Measurements from ENCODE around the gene CNTN4.
"Not testable (repeated sequence)": the region's sequence is repeated elsewhere in the genome, so short reads cannot be mapped to it uniquely, and the experiment has no call there.

Gene CNTN4

DNA sequence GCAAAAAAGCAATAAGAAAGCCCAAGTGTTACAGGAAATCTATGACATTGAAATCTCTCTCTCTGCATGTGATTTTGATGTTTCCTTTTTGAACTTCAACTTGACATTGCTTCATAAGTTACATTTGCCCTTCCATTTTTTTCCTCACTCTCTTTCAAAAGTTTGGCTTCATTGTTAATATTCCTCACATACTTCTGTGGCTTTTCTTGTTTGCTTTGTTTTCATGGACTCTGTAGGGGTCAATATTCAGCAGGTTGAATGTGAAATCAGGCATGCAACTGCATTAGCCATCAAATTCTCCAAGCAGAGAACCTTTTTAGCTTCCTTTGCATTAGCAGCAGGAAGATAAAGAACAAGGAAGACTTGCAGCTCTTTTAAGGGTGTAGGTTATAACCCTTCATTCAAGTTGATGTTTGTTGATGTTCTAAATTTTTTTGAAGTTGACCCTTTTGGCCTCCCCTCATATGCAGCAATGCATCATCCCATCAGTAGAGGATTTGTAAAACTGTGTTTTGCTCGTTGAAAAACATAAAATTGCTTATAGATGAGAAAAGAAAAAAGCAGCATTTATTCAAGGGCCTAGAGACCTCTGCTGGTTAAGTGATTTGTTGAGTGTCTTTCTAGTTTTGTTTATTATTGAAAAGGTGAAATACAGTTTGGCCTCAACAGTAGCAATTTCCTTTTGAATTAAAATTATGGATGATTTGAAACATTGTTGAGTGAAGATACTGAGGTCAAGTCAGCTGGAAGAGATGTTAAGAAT is 800.1 kb downstream of the CNTN4 start:
- no peak for DNase-seq (ENCODE audit: low read depth in 2 of 2)
- TF ChIP-seq, protein P1, sequence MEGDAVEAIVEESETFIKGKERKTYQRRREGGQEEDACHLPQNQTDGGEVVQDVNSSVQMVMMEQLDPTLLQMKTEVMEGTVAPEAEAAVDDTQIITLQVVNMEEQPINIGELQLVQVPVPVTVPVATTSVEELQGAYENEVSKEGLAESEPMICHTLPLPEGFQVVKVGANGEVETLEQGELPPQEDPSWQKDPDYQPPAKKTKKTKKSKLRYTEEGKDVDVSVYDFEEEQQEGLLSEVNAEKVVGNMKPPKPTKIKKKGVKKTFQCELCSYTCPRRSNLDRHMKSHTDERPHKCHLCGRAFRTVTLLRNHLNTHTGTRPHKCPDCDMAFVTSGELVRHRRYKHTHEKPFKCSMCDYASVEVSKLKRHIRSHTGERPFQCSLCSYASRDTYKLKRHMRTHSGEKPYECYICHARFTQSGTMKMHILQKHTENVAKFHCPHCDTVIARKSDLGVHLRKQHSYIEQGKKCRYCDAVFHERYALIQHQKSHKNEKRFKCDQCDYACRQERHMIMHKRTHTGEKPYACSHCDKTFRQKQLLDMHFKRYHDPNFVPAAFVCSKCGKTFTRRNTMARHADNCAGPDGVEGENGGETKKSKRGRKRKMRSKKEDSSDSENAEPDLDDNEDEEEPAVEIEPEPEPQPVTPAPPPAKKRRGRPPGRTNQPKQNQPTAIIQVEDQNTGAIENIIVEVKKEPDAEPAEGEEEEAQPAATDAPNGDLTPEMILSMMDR (IDR thresholded peaks at IDR 0.05; ENCODE audit: low read depth, low read length): no peak
- no peak overlapping the region for H3K4me3 ChIP-seq (replicated peaks in 1 of 2; ENCODE audit: low read depth in 2 of 2, low read length in 2 of 2)

DNA sequence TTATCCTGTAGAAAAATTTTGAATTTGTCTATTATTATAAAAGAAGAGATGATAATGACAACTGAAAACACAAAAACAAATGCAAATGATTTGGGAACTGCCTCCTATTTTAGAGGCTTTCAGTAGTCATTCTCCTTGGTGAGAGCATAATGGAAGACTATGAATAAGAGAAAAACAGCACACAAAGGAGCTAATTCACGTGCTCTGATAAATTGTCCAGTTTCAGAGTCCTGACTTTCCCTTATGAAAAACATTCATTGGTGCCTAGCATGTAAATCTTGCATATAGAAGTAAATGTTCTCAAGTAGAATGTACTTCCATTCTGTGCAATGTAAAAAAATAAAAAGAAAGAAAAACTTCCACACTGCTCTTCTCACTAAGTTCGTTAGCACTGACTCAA is 805.4 kb downstream of the CNTN4 start:
- DNase-seq (ENCODE audit: low read depth in 2 of 2): no peak
- TF ChIP-seq, protein P1 (IDR thresholded peaks at IDR 0.05; ENCODE audit: low read depth, low read length): no peak
- no peak overlapping the region for H3K4me3 ChIP-seq (replicated peaks in 1 of 2; ENCODE audit: low read depth in 2 of 2, low read length in 2 of 2)

DNA sequence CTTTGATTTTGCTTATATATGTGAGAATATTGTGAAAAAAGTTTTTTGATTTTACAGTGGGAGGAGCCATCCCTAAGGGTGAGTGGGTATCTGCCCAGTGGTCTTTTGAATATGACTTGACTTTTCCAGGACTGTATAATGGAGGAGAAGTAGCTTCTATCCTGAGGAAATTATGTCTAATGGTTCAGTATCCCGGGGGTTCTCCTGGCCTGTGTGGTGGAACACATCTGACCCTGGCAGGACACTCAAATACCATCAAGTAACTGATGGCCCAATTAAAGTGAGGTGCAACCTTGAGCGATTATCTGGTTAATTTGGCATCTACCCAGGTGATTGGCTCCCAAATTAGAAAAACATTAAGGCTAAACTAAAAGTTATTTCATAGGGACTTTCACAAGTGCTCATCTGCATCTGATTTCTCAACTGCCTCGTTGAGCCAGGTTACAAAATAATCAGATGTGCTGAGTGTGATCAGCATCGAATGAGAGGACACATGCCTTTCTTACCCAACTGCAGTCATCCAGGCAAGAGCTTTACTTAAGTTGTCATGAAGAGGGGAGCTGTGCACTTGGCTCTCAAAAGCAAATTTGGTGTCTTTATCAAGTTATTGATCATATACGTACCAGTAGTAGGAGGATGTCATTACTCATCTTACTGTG is 810.2 kb downstream of the CNTN4 start:
- TF ChIP-seq, protein P1 (IDR thresholded peaks at IDR 0.05; ENCODE audit: low read depth, low read length): no peak
- no peak for DNase-seq (ENCODE audit: low read depth in 2 of 2)
- H3K4me3 ChIP-seq (replicated peaks in 1 of 2; ENCODE audit: low read depth in 2 of 2, low read length in 2 of 2): no peak overlapping the region

DNA sequence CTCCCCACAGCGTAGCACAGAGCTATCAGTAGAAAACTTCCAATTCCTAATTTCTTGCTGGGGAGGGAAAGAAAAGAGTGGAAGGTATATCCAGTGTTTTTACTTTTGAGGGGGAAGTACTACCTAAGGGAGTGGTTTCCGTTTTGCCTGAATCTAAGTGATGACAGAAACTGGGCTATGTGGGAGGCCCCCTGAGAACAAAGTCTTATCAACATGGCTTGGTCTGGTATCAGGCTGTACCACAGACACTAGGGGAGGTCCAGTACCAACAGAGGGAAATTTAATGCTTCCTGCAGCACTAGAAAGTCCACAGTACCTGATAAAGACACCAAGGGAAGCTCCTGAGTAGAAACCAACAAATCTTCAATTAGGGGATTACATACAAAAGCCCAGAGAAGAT is 812.3 kb downstream of the CNTN4 start:
- no peak overlapping the region for H3K4me3 ChIP-seq (replicated peaks in 1 of 2; ENCODE audit: low read depth in 2 of 2, low read length in 2 of 2)
- TF ChIP-seq, protein P1 (IDR thresholded peaks at IDR 0.05; ENCODE audit: low read depth, low read length): no peak
- no peak for DNase-seq (ENCODE audit: low read depth in 2 of 2)

DNA sequence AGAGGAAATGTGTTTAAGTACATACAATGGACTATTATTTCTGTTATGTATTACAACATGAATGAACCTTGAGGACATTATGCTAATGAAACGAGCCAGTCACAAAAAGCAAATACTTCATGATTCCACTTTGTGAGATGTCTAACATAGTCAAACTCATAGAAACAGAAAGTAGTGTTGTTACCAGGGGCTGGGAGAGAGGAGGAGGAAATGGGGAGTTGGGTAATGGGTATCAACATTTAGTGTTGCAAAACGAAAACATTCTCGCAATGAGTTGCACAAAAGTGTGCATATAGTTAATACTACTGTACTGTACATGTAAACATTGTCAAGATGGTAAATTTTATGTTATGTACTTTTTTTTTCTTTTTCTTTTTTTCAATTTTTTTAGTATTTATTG is 817.2 kb downstream of the CNTN4 start:
- DNase-seq (ENCODE audit: low read depth in 2 of 2): no peak
- H3K4me3 ChIP-seq (replicated peaks in 1 of 2; ENCODE audit: low read depth in 2 of 2, low read length in 2 of 2): no peak overlapping the region
- TF ChIP-seq, protein P1 (IDR thresholded peaks at IDR 0.05; ENCODE audit: low read depth, low read length): no peak

DNA sequence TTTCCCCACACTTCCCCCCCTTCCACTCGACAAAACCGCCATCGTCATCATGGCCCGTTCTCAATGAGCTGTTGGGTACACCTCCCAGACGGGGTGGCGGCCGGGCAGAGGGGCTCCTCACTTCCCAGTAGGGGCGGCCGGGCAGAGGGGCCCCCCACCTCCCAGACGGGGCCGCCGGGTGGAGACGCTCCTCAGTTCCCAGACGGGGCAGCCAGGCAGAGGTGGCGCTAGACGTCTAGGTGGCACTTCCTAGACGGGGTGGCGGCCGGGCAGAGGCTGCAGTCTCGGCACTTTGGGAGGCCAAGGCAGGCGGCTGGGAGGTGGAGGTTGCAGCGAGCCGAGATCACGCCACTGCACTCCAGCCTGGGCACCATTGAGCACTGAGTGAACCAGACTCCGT is 818.0 kb downstream of the CNTN4 start:
- not testable (repeated sequence) for DNase-seq (ENCODE audit: low read depth in 2 of 2); H3K4me3 ChIP-seq (replicated peaks in 1 of 2; ENCODE audit: low read depth in 2 of 2, low read length in 2 of 2)

DNA sequence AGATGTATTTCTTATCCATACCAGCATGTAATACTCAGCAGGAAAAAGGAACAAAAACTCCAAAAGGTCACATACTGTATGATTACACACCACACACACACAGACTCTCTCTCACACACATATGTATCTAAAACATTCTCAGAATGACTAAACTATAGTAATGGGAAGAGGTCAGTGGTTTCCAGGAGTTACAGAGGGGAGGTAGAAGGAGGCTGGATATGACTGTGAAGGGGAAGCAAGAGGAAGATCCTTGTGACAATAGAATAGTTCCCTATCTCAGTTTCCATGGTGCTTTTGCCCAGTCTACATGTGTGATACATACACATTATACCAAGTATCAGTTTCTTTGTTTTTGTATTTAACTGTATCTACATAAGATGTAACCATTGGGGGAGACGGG is 821.4 kb downstream of the CNTN4 start:
- H3K4me3 ChIP-seq (replicated peaks in 1 of 2; ENCODE audit: low read depth in 2 of 2, low read length in 2 of 2): no peak overlapping the region
- TF ChIP-seq, protein P1 (IDR thresholded peaks at IDR 0.05; ENCODE audit: low read depth, low read length): no peak
- no peak for DNase-seq (ENCODE audit: low read depth in 2 of 2)

All from cardiac fibroblast (primary cell).